Endodermal cell (in vitro differentiated cells): ENCODE data around the gene CDC6. TPM values are rescaled to one million over a fixed set of nuclear protein-coding genes. Genes with fewer than 3 reads are reported as not detected.

Experiments used
- DNase-seq: peaks from one replicate; pipeline ENCODE4 v3.0.0-alpha.2; 2017
- H3K27ac ChIP-seq: 2 replicates; pipeline ENCODE4 v1.5.1; 2013; ENCODE audit warnings: mild to moderate bottlenecking, low read depth, low read length, moderate library complexity
- H3K27me3 ChIP-seq: 2 replicates; pipeline ENCODE4 v1.6.1; 2013; ENCODE audit warnings: mild to moderate bottlenecking, low read length, moderate library complexity; ENCODE audit not compliant: insufficient read depth, control insufficient read depth, poor library complexity, severe bottlenecking
- H3K36me3 ChIP-seq: 2 replicates; pipeline ENCODE4 v1.7.0; 2013; ENCODE audit warnings: mild to moderate bottlenecking, low read length, moderate library complexity; ENCODE audit not compliant: control insufficient read depth, insufficient read depth
- H3K4me1 ChIP-seq: one replicate; pipeline ENCODE4 v1.7.0; 2013; ENCODE audit warnings: low read length; ENCODE audit not compliant: control insufficient read depth, insufficient read depth
- H3K4me3 ChIP-seq: 2 replicates; pipeline ENCODE4 v1.5.1; 2013; ENCODE audit warnings: mild to moderate bottlenecking, low read length, moderate library complexity
- H3K9ac ChIP-seq: 2 replicates; pipeline ENCODE4 v1.6.1; 2013; ENCODE audit warnings: mild to moderate bottlenecking, low read length, moderate library complexity; ENCODE audit not compliant: poor library complexity, severe bottlenecking; ENCODE audit errors: extremely low read depth
- H3K9me3 ChIP-seq: 2 replicates; pipeline ENCODE4 v1.6.1; 2013; ENCODE audit warnings: mild to moderate bottlenecking, low read length, moderate library complexity; ENCODE audit not compliant: control insufficient read depth
- H3K27ac Mint-ChIP-seq: 2 replicates; pipeline ENCODE4 v1.8.0; 2020; ENCODE audit warnings: mixed read lengths
- H3K27me3 Mint-ChIP-seq: 2 replicates; pipeline ENCODE4 v1.8.0; 2021; ENCODE audit warnings: mild to moderate bottlenecking, mixed read lengths; ENCODE audit not compliant: insufficient read depth
- H3K36me3 Mint-ChIP-seq: 2 replicates; pipeline ENCODE4 v1.8.0; 2020; ENCODE audit warnings: low read depth, mixed read lengths
- H3K4me1 Mint-ChIP-seq: 2 replicates; pipeline ENCODE4 v1.8.0; 2020; ENCODE audit warnings: mixed read lengths
- H3K4me3 Mint-ChIP-seq: 2 replicates; pipeline ENCODE4 v1.8.0; 2020; ENCODE audit warnings: mild to moderate bottlenecking, moderate library complexity, mixed read lengths
- H3K9me3 Mint-ChIP-seq: 2 replicates; pipeline ENCODE4 v1.8.0; 2020; ENCODE audit warnings: mild to moderate bottlenecking, mixed read lengths
- WGBS, 2 experiments: methylation state at CpG; one replicate each; pipeline versions ENCODE4 v1.1.5 to v1.1.7; 2013; ENCODE audit warnings: missing lambda C conversion rate in 2 of 2, mixed read lengths in 1 of 2; ENCODE audit not compliant: insufficient coverage in 1 of 2, insufficient read length in 1 of 2; 5-methylcytosine and 5-hydroxymethylcytosine counted together
- total RNA-seq, 2 donors: library from RNA; stranded (reverse); fragmentation: NEBNext Ultra II Directional in 1 of 2; extraction: Animal tissue kit (Norgen Biotek cat#: 25700) in 1 of 2; gene quantifications; 2 replicates in 1 of 2; 3 replicates in 1 of 2; pipeline ENCODE4 v1.2.1, GENCODE V29; 2021
- TF ChIP-seq, protein P1 (sequence below): fragments of 200-600 bp; sonication (generic); conservative IDR thresholded peaks from 2 replicates; pipeline ENCODE4 v1.5.0; 2021; ENCODE audit warnings: antibody characterized with exemption, mild to moderate bottlenecking

CDC6 gene
- total RNA-seq, 2 donors from 2014 or later = 88.4 to 95.4 TPM

GRCh38 chr17:40343219-40344119, 55.8 kb downstream of the CDC6 start:
- H3K4me1 Mint-ChIP-seq = peaks cover 47% of the 10 kb centered on the region
- DNase-seq = peak; percentile 71

DNA sequence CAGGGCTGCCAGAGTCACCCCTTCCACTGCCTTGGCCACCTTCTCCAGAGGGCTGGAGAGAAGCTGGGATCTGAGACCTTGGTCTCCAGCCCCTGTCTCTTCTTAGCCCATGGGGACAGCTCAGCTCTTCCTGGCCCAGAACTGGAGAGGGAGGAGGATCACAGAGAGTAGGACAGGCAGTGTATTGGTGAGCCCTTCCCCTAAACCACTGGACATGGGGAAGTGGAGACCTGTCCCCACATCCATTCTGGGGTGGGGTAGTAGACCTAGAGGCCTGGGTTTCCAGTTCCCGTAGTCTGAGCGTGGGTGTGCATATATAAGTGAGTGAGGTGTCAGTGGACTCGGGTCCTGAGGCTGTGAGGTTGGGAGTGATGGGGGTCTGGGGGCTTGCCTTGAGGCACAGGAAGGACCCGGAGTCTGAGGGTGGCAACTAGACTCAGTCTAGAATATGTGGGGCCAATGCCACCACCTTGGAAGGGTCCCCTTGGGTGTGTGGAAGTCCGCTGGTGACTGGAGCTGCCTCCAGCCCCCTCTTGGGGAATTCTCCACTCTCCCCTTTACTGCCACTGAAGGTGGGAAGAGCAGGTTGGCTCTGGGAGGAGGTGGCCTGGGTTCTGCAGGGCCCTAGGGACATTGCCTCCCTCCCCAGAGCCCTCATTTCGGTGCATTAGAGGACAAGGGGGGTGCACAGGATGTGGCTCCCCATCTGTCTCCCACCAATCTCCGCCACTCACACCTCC, 56.9 kb downstream of the CDC6 start:
- peak overlapping the region; percentile 93 for H3K27ac Mint-ChIP-seq
- Histone ChIP-seq H3K9ac (peak overlapping the region; percentile 71), H3K27me3 (no peaks in the 10 kb centered on the region), H3K27ac (peak overlapping the region; percentile 95), H3K36me3 (peaks cover 12% of the 10 kb centered on the region), H3K4me1 (peaks cover 21% of the 10 kb centered on the region), H3K9me3 (no peaks in the 10 kb centered on the region), H3K4me3 (peak overlapping the region; percentile 85)
- DNase-seq = peak; percentile 70
- peaks cover 47% of the 10 kb centered on the region for H3K4me1 Mint-ChIP-seq
- H3K36me3 Mint-ChIP-seq = peaks cover 13% of the 10 kb centered on the region
- WGBS, 2 experiments = 58% methylated on average over 7 of the region's 7 CpGs; no CpG with 5 or more reads in 1 of the 2 experiments
- H3K27me3 Mint-ChIP-seq = peaks cover 10% of the 10 kb centered on the region
- H3K9me3 Mint-ChIP-seq = no peaks in the 10 kb centered on the region
- peak overlapping the region; percentile 72 for H3K4me3 Mint-ChIP-seq
- TF ChIP-seq, protein P1, sequence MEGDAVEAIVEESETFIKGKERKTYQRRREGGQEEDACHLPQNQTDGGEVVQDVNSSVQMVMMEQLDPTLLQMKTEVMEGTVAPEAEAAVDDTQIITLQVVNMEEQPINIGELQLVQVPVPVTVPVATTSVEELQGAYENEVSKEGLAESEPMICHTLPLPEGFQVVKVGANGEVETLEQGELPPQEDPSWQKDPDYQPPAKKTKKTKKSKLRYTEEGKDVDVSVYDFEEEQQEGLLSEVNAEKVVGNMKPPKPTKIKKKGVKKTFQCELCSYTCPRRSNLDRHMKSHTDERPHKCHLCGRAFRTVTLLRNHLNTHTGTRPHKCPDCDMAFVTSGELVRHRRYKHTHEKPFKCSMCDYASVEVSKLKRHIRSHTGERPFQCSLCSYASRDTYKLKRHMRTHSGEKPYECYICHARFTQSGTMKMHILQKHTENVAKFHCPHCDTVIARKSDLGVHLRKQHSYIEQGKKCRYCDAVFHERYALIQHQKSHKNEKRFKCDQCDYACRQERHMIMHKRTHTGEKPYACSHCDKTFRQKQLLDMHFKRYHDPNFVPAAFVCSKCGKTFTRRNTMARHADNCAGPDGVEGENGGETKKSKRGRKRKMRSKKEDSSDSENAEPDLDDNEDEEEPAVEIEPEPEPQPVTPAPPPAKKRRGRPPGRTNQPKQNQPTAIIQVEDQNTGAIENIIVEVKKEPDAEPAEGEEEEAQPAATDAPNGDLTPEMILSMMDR = no peak

More at GRCh38 chr17:40343219-40344119, 55.8 kb downstream of the CDC6 start:
- H3K9me3 ChIP-seq = no peaks in the 10 kb centered on the region
- TF ChIP-seq, protein P1 = no peak
- Mint-ChIP-seq H3K36me3 (peaks cover 7% of the 10 kb centered on the region), H3K4me3 (peak overlapping the region; percentile 72), H3K9me3 (no peaks in the 10 kb centered on the region), H3K27ac (peak overlapping the region; percentile 75), H3K27me3 (peaks cover 13% of the 10 kb centered on the region)
- 20 to 40% methylated on average over 4 to 15 of the region's 15 CpGs for WGBS, 2 experiments
- peak overlapping the region; percentile 55 for H3K27ac ChIP-seq
- H3K4me1 ChIP-seq = peaks cover 21% of the 10 kb centered on the region
- peaks cover 2% of the 10 kb centered on the region for H3K36me3 ChIP-seq
- peak overlapping the region; percentile 69 for H3K9ac ChIP-seq
- no peaks in the 10 kb centered on the region for H3K27me3 ChIP-seq
- peak overlapping the region; percentile 85 for H3K4me3 ChIP-seq

- 3 to 4% methylated on average over 14 to 44 of the region's 45 CpGs for WGBS, 2 experiments
These were observed 57.7 kb downstream of the CDC6 start for GRCh38 chr17:40345161-40345993.

More at GRCh38 chr17:40345161-40345993, 57.7 kb downstream of the CDC6 start:
- Histone ChIP-seq H3K36me3 (peaks cover 19% of the 10 kb centered on the region), H3K4me1 (peaks cover 21% of the 10 kb centered on the region), H3K9ac (peak overlapping the region; percentile 71), H3K4me3 (peak overlapping the region; percentile 85), H3K27ac (peak overlapping the region; percentile 95), H3K9me3 (no peaks in the 10 kb centered on the region), H3K27me3 (no peaks in the 10 kb centered on the region)
- Mint-ChIP-seq H3K4me1 (peaks cover 51% of the 10 kb centered on the region), H3K4me3 (peak overlapping the region; percentile 72), H3K27me3 (peaks cover 3% of the 10 kb centered on the region), H3K36me3 (peaks cover 16% of the 10 kb centered on the region), H3K9me3 (no peaks in the 10 kb centered on the region), H3K27ac (peak overlapping the region; percentile 93)
- TF ChIP-seq, protein P1 = no peak
- DNase-seq = peak; percentile 97
